ENCODE data around the gene ENTHD1.
A peak's percentile ranks its signal among the peaks of the same experiment; 100 is the strongest.

The ENTHD1 gene

GRCh38 chr22:39938509-39939111 is 45.0 kb upstream of the ENTHD1 start:
- no peak for TF ChIP-seq CTCF (IDR thresholded peaks at IDR 0.05; ENCODE audit: low read depth, low read length)
- DNase-seq (ENCODE audit: extremely low read depth, low read depth), result no peak

DNA sequence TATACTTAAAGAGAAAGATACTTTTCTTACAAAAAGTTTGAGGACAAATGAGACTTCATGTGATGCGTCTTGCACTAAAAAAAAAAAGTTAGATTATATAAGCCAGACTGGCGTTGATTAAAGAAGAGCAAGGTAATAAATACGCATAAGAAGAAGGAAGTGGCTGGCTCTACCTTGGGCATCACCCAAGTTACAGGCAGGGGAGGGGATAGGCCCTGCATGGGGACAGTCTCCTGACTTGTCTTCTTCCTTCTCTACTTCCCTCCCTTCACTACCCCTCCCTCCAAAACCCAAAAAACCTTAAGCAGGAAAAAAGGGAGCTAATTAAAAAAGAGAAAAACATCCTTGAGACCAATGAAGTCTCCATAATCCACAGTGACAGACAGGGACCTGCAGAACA is 44.3 kb upstream of the ENTHD1 start:
- no peak for TF ChIP-seq CTCF (IDR thresholded peaks at IDR 0.05; ENCODE audit: low read depth, low read length)
- DNase-seq (ENCODE audit: extremely low read depth, low read depth), result no peak

DNA sequence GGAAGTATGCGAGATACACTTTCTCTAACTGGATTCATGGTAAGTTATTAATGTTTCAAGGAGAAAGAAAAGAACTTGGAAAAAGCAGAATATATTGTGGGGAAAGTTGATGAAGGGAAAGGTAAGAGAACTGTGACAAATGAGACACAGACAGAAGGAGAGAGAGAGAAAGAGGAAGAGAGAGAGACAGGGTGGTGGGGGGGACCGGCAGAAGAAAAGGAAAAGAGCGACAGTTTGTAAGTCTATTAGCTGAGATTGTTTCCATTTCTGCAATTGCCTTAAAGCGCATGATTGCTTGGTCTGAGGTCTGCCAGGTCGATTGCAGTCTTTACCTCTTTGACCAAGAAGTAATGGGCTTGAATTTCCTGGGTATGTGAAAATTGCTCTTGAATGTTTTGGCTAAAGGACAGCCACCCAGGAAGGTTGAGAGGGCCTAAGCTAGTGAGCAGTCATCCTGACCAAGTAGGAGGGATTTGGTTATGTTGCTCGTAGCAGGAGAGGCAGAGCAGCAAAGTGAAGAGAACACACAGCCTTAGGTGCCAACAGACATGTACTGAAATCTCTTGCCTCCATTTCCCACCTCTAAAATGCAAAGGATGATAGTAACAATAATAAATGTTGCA is 43.1 kb upstream of the ENTHD1 start:
- TF ChIP-seq CTCF (IDR thresholded peaks at IDR 0.05; ENCODE audit: low read depth, low read length), result no peak
- no peak for DNase-seq (ENCODE audit: extremely low read depth, low read depth)

DNA sequence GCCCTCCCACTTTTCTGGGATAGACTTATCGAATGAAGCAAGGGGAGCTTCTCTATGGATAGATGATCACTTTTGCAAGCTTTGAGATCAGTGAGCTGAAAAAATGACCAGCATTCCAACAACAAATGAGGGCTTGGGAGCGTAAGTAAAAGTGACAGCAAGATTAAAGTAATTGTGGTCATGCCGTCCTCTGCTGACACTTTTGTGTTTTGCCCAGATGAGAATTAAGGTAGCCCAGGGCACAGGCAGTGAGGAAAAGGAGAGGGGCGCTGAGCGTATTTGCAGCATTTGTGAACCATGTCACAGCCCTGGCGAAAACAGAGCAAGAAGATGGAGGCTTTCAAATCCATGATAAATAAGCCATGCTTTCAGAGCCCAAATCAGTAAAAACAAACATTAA is 42.1 kb upstream of the ENTHD1 start:
- no peak for TF ChIP-seq CTCF (IDR thresholded peaks at IDR 0.05; ENCODE audit: low read depth, low read length)
- no peak for DNase-seq (ENCODE audit: extremely low read depth, low read depth)

DNA sequence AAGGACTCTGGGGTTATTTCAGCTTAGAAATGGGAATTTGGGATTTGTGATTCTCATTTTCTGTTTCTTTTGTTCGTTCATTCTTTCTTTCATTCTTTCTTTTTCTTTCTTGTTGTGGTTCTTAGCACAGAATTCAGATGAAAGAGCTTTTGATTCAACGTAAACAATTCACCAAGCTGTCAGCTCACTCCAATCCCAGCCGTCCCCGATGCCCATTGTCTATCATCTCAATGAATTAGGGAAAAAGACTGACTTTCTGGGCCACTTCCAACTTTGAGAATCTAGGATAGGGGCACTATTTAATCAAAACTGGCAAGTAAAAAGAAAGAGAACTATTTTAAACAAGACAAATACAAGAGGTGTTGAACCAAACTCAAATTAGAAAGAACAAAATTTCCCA is 41.6 kb upstream of the ENTHD1 start:
- no peak for DNase-seq (ENCODE audit: extremely low read depth, low read depth)
- TF ChIP-seq CTCF (IDR thresholded peaks at IDR 0.05; ENCODE audit: low read depth, low read length), result no peak

- TF ChIP-seq CTCF (IDR thresholded peaks at IDR 0.05; ENCODE audit: low read depth, low read length), result no peak
- DNase-seq (ENCODE audit: extremely low read depth, low read depth), result no peak
Measured at GRCh38 chr22:39933741-39934140, 40.2 kb upstream of the ENTHD1 start.

DNA sequence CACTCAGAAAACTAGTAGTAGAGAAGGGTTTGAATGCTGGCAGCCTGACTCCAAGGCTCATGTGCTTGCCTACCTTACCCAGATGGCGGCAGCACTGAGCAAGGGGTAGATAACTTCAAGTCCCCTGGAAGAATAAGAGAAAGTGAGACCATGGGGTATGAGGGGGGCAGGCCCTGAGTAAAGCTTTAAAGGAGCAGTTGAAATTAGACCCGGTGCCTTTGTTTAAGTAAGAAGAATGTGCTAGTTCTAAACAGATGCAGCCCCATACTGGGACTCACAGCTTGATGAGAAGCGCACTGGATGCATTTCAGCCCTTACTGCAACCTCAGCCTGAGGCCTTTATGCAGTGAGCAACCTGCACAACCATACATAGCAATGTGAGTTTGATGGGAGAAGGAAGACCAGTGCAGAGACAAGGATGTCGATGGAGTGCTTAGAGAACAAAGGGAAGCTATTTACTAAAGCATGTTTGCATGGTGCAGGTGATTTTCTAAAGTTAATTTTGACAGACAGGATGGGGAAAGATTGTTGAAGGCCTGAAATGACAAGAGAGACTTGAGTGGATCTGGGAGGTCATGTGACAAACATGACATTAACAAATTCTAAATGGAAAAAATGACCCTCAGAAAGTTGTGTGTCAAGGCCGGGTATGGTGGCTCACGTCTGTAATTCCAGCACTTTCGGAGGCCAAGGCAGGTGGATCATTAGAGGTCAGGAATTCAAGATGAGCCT is 39.5 kb upstream of the ENTHD1 start:
- DNase-seq (ENCODE audit: extremely low read depth, low read depth), result no peak
- TF ChIP-seq CTCF (IDR thresholded peaks at IDR 0.05; ENCODE audit: low read depth, low read length), result peak; percentile 34

Measured in AG09319 (cell line).